H1 (cell line): ENCODE results near the gene CACNA1B.

Experiments
- ATF3 ChIP-seq: IDR thresholded peaks from 2 replicates; pipeline ENCODE4 v1.6.1; 2011; ENCODE audit warnings: low read depth, mild to moderate bottlenecking, low read length; ENCODE audit not compliant: insufficient read depth
- CEBPB ChIP-seq: IDR thresholded peaks from 2 replicates; pipeline ENCODE4 v1.6.1; 2012; ENCODE audit warnings: low read depth, low read length
- NANOG ChIP-seq: IDR thresholded peaks from 2 replicates; pipeline ENCODE4 v1.6.1; 2011; ENCODE audit warnings: low read length, low read depth, mild to moderate bottlenecking, inconsistent platforms; ENCODE audit not compliant: insufficient read depth, poor library complexity, severe bottlenecking
- POLR2A ChIP-seq, 2 experiments: IDR thresholded peaks; 1 replicate in 1 of 2; 2 replicates in 1 of 2; pipeline ENCODE4 v1.6.1; 2011; ENCODE audit warnings: low read depth in 2 of 2, low read length in 2 of 2, mild to moderate bottlenecking in 2 of 2; ENCODE audit errors: control extremely low read depth in 1 of 2
- SP1 ChIP-seq: IDR thresholded peaks from 2 replicates; pipeline ENCODE4 v1.6.1; 2011; ENCODE audit warnings: low read depth, low read length
- TAF1 ChIP-seq: IDR thresholded peaks from 2 replicates; pipeline ENCODE4 v1.6.1; 2011; ENCODE audit warnings: mild to moderate bottlenecking, low read depth, low read length
- TF ChIP-seq, protein P1 (sequence below), 3 experiments: IDR thresholded peaks; 1 replicate in 2 of 3; 2 replicates in 1 of 3; pipeline versions ENCODE4 v1.5.1 to v1.6.1; 2011; ENCODE audit warnings: low read length in 3 of 3, mild to moderate bottlenecking in 3 of 3, inconsistent platforms in 2 of 3, low read depth in 1 of 3, moderate library complexity in 1 of 3; ENCODE audit not compliant: insufficient read depth in 1 of 3; ENCODE audit errors: control extremely low read depth in 1 of 3

GRCh38 chr9:138059196-138059595, 181.6 kb downstream of the CACNA1B start:
- TF ChIP-seq NANOG (no peak), ATF3 (no peak), POLR2A (IDR thresholded peaks at IDR 0.05; ENCODE audit: control extremely low read depth in 1 of 2, low read depth in 2 of 2, low read length in 2 of 2) (no peak), SP1 (no peak), CEBPB (no peak), TAF1 (no peak)
- TF ChIP-seq, protein P1, sequence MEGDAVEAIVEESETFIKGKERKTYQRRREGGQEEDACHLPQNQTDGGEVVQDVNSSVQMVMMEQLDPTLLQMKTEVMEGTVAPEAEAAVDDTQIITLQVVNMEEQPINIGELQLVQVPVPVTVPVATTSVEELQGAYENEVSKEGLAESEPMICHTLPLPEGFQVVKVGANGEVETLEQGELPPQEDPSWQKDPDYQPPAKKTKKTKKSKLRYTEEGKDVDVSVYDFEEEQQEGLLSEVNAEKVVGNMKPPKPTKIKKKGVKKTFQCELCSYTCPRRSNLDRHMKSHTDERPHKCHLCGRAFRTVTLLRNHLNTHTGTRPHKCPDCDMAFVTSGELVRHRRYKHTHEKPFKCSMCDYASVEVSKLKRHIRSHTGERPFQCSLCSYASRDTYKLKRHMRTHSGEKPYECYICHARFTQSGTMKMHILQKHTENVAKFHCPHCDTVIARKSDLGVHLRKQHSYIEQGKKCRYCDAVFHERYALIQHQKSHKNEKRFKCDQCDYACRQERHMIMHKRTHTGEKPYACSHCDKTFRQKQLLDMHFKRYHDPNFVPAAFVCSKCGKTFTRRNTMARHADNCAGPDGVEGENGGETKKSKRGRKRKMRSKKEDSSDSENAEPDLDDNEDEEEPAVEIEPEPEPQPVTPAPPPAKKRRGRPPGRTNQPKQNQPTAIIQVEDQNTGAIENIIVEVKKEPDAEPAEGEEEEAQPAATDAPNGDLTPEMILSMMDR (IDR thresholded peaks at IDR 0.05; ENCODE audit: control extremely low read depth in 1 of 3, insufficient read depth in 1 of 3, low read depth in 1 of 3, low read length in 3 of 3), result no peak
